HG03520 (cell line): ENCODE data around the gene ADCY10.

Experiments
- ATAC-seq: cut with Tn5 transposase; IDR thresholded peaks from one replicate; pipeline ENCODE4 v1.9.1; 2021; ENCODE audit warnings: mild to moderate bottlenecking, moderate library complexity; ENCODE audit not compliant: unreplicated experiment

ADCY10 gene

GRCh38 chr1:167928457-167928852 lies 14.5 kb upstream of the ADCY10 start:
- ATAC-seq: no peak

- ATAC-seq: no peak
Observed at GRCh38 chr1:167927046-167927754, 13.3 kb upstream of the ADCY10 start.

- no peak for ATAC-seq
Observed at GRCh38 chr1:167926486-167926997, 12.6 kb upstream of the ADCY10 start.

GRCh38 chr1:167924543-167925231 lies 10.8 kb upstream of the ADCY10 start:
- ATAC-seq: no peak

- no peak for ATAC-seq
Observed at GRCh38 chr1:167924102-167924501, 10.2 kb upstream of the ADCY10 start.

- ATAC-seq: no peak
Observed at GRCh38 chr1:167923324-167924056, 9.6 kb upstream of the ADCY10 start.

GRCh38 chr1:167922611-167923074 lies 8.7 kb upstream of the ADCY10 start:
- ATAC-seq: no peak

- no peak for ATAC-seq
Observed at GRCh38 chr1:167922023-167922422, 8.1 kb upstream of the ADCY10 start.

GRCh38 chr1:167916766-167917511 lies 3.0 kb upstream of the ADCY10 start:
- no peak for ATAC-seq

GRCh38 chr1:167915569-167915968 lies 1.6 kb upstream of the ADCY10 start:
- no peak for ATAC-seq

GRCh38 chr1:167912294-167912693 lies 1.6 kb downstream of the ADCY10 start:
- no peak for ATAC-seq

GRCh38 chr1:167911413-167911812 lies 2.5 kb downstream of the ADCY10 start:
- ATAC-seq: no peak

GRCh38 chr1:167910530-167910929 lies 3.4 kb downstream of the ADCY10 start:
- ATAC-seq: no peak

GRCh38 chr1:167909691-167910180 lies 4.2 kb downstream of the ADCY10 start:
- no peak for ATAC-seq

GRCh38 chr1:167905671-167906070 lies 8.3 kb downstream of the ADCY10 start:
- no peak for ATAC-seq

- no peak for ATAC-seq
Observed at GRCh38 chr1:167905182-167905581, 8.8 kb downstream of the ADCY10 start.

GRCh38 chr1:167904652-167905130 lies 9.2 kb downstream of the ADCY10 start:
- no peak for ATAC-seq

GRCh38 chr1:167900907-167901306 lies 13.0 kb downstream of the ADCY10 start:
- no peak for ATAC-seq

- ATAC-seq: peak; percentile 63
Observed at GRCh38 chr1:167899253-167899681, 14.7 kb downstream of the ADCY10 start.

GRCh38 chr1:167898578-167899222 lies 15.2 kb downstream of the ADCY10 start:
- ATAC-seq: no peak
